Activated B cell treated with CpG ODN at 0.5 μM for 24 hours (primary cell): ENCODE results near the gene GID8. TPM values are rescaled to one million over a fixed set of nuclear protein-coding genes. Genes with fewer than 3 reads are reported as not detected.

Experiments used
- ATAC-seq: fragments of 200-7000 bp; cut with Tn5 transposase; one replicate; pipeline ENCODE4 v1.10.0; 2021; ENCODE audit warnings: low read depth, mild to moderate bottlenecking, moderate library complexity
- CTCF ChIA-PET: fragments of 350-600 bp; sonication (Branson Sonifier 250); formaldehyde crosslinking; loops from one replicate; lab custom pipeline; 2021; ENCODE audit warnings: antibody characterized with exemption; lab: Charles Lee
- POLR2A ChIA-PET: fragments of 350-600 bp; sonication (Branson Sonifier 250); formaldehyde crosslinking; loops from one replicate; lab custom pipeline; 2021; ENCODE audit warnings: antibody characterized with exemption; lab: Charles Lee
- DNase-seq: peaks from one replicate; pipeline ENCODE4 v3.0.0; 2022
- H3K27ac Mint-ChIP-seq: one replicate; pipeline ENCODE4 v1.8.0; 2020; ENCODE audit warnings: mixed read lengths
- H3K27me3 Mint-ChIP-seq: one replicate; pipeline ENCODE4 v1.8.0; 2021; ENCODE audit warnings: mixed read lengths
- H3K36me3 Mint-ChIP-seq: one replicate; pipeline ENCODE4 v1.8.0; 2021; ENCODE audit warnings: low read depth, mixed read lengths
- H3K4me1 Mint-ChIP-seq: one replicate; pipeline ENCODE4 v1.8.0; 2021; ENCODE audit warnings: mixed read lengths
- H3K4me3 Mint-ChIP-seq: one replicate; pipeline ENCODE4 v1.8.0; 2020; ENCODE audit warnings: mild to moderate bottlenecking, mixed read lengths
- H3K9me3 Mint-ChIP-seq: one replicate; pipeline ENCODE4 v1.8.0; 2020; ENCODE audit warnings: mixed read lengths
- intact Hi-C: fragments of 100-400 bp; cut with micrococcal nuclease; formaldehyde crosslinking; loops from one replicate; pipeline ENCODE4 v1.15.1; 2024
- total RNA-seq: library from RNA; stranded (reverse); gene quantifications from 2 replicates; pipeline ENCODE4 v1.2.3, GENCODE V29; 2022
- TF ChIP-seq, protein P1 (sequence below): fragments of 200-600 bp; IDR thresholded peaks from one replicate; pipeline ENCODE4 v1.8.0; 2022; ENCODE audit warnings: antibody characterized with exemption, mild to moderate bottlenecking

Gene GID8
- total RNA-seq, 1 donor from 2014 or later, result 43.1 TPM

GRCh38 chr20:62924442-62925075 is 13.4 kb upstream of the GID8 start:
- POLR2A ChIA-PET, result interaction anchor here (1.4 to 5.0 kb wide), 3 partner anchors 10 to 29 kb away, joined by 3 to 68 read pairs (median 44); partner anchors contain the start of genes GID8 and SLC17A9
- TF ChIP-seq, protein P1, sequence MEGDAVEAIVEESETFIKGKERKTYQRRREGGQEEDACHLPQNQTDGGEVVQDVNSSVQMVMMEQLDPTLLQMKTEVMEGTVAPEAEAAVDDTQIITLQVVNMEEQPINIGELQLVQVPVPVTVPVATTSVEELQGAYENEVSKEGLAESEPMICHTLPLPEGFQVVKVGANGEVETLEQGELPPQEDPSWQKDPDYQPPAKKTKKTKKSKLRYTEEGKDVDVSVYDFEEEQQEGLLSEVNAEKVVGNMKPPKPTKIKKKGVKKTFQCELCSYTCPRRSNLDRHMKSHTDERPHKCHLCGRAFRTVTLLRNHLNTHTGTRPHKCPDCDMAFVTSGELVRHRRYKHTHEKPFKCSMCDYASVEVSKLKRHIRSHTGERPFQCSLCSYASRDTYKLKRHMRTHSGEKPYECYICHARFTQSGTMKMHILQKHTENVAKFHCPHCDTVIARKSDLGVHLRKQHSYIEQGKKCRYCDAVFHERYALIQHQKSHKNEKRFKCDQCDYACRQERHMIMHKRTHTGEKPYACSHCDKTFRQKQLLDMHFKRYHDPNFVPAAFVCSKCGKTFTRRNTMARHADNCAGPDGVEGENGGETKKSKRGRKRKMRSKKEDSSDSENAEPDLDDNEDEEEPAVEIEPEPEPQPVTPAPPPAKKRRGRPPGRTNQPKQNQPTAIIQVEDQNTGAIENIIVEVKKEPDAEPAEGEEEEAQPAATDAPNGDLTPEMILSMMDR, result no peak
- no peaks in the 10 kb centered on the region for H3K9me3 Mint-ChIP-seq
- peaks cover 82% of the 10 kb centered on the region for H3K4me1 Mint-ChIP-seq
- DNase-seq, result no peak
- intact Hi-C loops, result loop anchor here (5.0 to 10.0 kb wide), 2 partner anchors 62 to 300 kb away; partner anchors contain the start of gene TCFL5
- H3K27ac Mint-ChIP-seq, result peak overlapping the region; percentile 30
- H3K36me3 Mint-ChIP-seq, result peaks cover 4% of the 10 kb centered on the region
- CTCF ChIA-PET, result no interaction called here
- no peaks in the 10 kb centered on the region for H3K27me3 Mint-ChIP-seq
- peak overlapping the region; percentile 97 for H3K4me3 Mint-ChIP-seq
- no peak for ATAC-seq

- POLR2A ChIA-PET, result interaction anchor here (1.4 to 5.0 kb wide), 3 partner anchors 11 to 29 kb away, joined by 3 to 68 read pairs (median 44); partner anchors contain the start of genes GID8 and SLC17A9
- no peak for DNase-seq
- TF ChIP-seq, protein P1, result no peak
- Mint-ChIP-seq H3K27ac (peak overlapping the region; percentile 93), H3K36me3 (peaks cover 4% of the 10 kb centered on the region), H3K4me1 (peaks cover 81% of the 10 kb centered on the region), H3K9me3 (no peaks in the 10 kb centered on the region), H3K27me3 (no peaks in the 10 kb centered on the region), H3K4me3 (peak overlapping the region; percentile 97)
- no peak for ATAC-seq
- CTCF ChIA-PET, result no interaction called here
- intact Hi-C loops, result loop anchor here (5.0 to 10.0 kb wide), 2 partner anchors 63 to 300 kb away; partner anchors contain the start of gene TCFL5
These were observed 12.9 kb upstream of the GID8 start for GRCh38 chr20:62925076-62925419.

GRCh38 chr20:62925420-62926228 is 12.3 kb upstream of the GID8 start:
- POLR2A ChIA-PET, result interaction anchor here (4.6 to 5.0 kb wide), 2 partner anchors 11 to 28 kb away, joined by 44 to 68 read pairs; partner anchors contain the start of genes GID8 and SLC17A9

DNA sequence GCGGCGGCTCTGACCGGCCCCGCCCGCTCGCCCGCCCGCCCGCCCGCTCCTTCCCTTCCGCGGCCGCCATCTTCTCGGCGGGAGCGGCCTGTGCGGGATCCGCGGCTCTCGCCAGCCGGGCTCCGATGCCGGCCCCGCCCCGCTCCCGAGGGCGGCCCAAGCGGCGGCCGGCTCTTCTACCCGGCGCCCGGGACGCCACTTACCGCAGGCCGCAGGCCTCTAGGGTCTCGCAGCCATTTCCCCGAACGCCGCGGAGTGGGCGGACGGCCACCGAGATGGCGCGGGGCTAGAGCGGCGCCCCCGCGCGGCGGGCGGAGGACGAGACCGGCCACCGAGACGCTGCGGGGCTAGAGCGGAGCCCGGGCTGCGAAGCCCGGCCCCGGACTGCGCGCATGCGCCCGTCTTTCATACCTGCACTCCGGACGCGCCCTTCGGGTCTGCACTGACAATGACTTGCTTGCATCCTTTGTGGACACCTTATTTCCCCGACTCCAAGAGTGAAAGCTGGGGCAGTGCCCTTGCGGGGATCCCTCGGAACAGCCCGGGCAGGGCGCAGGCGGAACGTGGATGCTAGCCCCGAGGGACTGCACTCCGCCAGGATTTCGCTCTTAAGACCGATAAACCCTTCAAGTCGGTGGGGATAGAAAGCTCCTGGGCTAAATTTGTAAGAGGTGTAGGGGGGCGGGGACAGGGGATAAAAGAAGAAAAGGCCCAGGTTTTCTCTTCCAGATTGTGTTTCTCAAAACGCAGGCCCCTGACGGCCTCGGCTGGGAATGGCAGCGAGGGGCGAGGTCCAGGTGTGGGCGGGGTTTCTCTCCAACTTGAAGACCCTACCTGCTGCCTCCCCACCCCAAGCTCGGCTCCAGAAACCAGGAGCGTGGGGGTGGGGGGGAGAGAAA is 11.5 kb upstream of the GID8 start, which contains the start of gene DIDO1:
DIDO1 (minus strand) TSS at position 277 of the 899 bp plus-strand sequence.
- ATAC-seq (peak; percentile 87), DNase-seq (peak; percentile 90)
- H3K27me3 Mint-ChIP-seq, result no peaks in the 10 kb centered on the region
- TF ChIP-seq, protein P1, result no peak
- ChIA-PET POLR2A (interaction anchor here (0.9 to 5.0 kb wide), 3 partner anchors 10 to 51 kb away, joined by 3 to 68 read pairs (median 44); partner anchors contain the start of genes GID8 and SLC17A9), CTCF (interaction anchor here (1.0 kb wide), 1 partner anchor 11 kb away, joined by 3 read pairs; no protein-coding TSS in a partner anchor)
- peak within 1 kb of the TSS; percentile 93 for H3K27ac Mint-ChIP-seq
- peaks cover 4% of the 10 kb centered on the region for H3K36me3 Mint-ChIP-seq
- peaks cover 81% of the 10 kb centered on the region for H3K4me1 Mint-ChIP-seq
- intact Hi-C loops, result loop anchor here (1.0 to 10.0 kb wide), 7 partner anchors 11 to 624 kb away; partner anchors contain the start of genes ADRM1 and TCFL5
- H3K4me3 Mint-ChIP-seq, result peak within 1 kb of the TSS; percentile 97
- no peaks in the 10 kb centered on the region for H3K9me3 Mint-ChIP-seq

More at GRCh38 chr20:62925420-62926228, 12.3 kb upstream of the GID8 start:
- peak; percentile 10 for ATAC-seq
- Mint-ChIP-seq H3K36me3 (peaks cover 4% of the 10 kb centered on the region), H3K27me3 (no peaks in the 10 kb centered on the region), H3K4me3 (peak overlapping the region; percentile 97), H3K4me1 (peaks cover 81% of the 10 kb centered on the region), H3K9me3 (no peaks in the 10 kb centered on the region), H3K27ac (peak overlapping the region; percentile 93)
- DNase-seq, result no peak
- intact Hi-C loops, result loop anchor here (1.0 to 10.0 kb wide), 7 partner anchors 12 to 623 kb away; partner anchors contain the start of genes ADRM1 and TCFL5
- TF ChIP-seq, protein P1, result no peak
- CTCF ChIA-PET, result no interaction called here
